LNCaP clone FGC (cell line): ENCODE data around the gene KLF7.

ENCODE experiments used
- DNase-seq: peaks from one replicate; pipeline ENCODE4 v3.0.0-alpha.2; 2011; ENCODE audit warnings: low read depth
- H3K4me3 ChIP-seq: 2 replicates; pipeline ENCODE4 v1.5.1; 2011; ENCODE audit warnings: mild to moderate bottlenecking, low read depth, low read length, control low read depth
- TF ChIP-seq, protein P1 (sequence below): IDR thresholded peaks from 2 replicates; pipeline ENCODE4 v1.5.1; 2012; ENCODE audit warnings: mild to moderate bottlenecking; ENCODE audit not compliant: control insufficient read depth, insufficient read depth; ENCODE audit errors: extremely low read depth

KLF7 gene

GRCh38 chr2:207128867-207129266, 36.9 kb downstream of the KLF7 start:
- no peak for DNase-seq
- TF ChIP-seq, protein P1, sequence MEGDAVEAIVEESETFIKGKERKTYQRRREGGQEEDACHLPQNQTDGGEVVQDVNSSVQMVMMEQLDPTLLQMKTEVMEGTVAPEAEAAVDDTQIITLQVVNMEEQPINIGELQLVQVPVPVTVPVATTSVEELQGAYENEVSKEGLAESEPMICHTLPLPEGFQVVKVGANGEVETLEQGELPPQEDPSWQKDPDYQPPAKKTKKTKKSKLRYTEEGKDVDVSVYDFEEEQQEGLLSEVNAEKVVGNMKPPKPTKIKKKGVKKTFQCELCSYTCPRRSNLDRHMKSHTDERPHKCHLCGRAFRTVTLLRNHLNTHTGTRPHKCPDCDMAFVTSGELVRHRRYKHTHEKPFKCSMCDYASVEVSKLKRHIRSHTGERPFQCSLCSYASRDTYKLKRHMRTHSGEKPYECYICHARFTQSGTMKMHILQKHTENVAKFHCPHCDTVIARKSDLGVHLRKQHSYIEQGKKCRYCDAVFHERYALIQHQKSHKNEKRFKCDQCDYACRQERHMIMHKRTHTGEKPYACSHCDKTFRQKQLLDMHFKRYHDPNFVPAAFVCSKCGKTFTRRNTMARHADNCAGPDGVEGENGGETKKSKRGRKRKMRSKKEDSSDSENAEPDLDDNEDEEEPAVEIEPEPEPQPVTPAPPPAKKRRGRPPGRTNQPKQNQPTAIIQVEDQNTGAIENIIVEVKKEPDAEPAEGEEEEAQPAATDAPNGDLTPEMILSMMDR: no peak
- H3K4me3 ChIP-seq: no peak overlapping the region

- H3K4me3 ChIP-seq: no peak overlapping the region
- no peak for DNase-seq
- TF ChIP-seq, protein P1: no peak
Observed at GRCh38 chr2:207126724-207127308, 38.9 kb downstream of the KLF7 start.

DNA sequence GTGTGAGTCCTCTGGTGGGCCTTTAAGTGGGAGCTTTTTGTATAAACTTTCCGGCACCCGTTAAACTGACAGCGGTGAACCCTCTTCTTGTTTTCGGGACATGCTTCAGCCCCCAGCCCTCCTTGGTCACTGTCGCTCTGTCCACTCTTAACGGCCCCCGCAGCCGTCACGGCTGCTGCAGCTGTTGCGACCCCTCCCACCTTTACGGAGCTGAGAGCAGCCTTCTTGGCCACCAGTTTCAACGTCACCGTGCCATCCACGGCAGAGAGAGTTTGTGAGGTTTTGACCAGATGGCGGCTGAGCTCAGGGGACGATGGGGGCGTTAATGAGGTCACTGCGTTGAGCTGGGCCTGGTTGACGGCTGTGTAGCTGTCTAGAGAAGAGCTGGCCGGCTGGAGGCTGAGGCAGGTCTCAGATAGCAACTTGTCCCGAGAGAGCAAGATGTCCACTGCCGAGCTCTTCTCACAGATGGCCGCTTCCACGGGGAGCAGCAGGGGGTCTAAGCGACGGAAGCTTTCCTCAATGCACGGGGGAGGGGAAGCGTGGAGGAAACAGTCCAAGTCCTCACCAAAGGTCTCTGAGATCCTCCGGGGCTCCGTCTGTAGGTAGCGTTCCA, 41.9 kb downstream of the KLF7 start:
- no peak for DNase-seq
- TF ChIP-seq, protein P1: no peak

DNA sequence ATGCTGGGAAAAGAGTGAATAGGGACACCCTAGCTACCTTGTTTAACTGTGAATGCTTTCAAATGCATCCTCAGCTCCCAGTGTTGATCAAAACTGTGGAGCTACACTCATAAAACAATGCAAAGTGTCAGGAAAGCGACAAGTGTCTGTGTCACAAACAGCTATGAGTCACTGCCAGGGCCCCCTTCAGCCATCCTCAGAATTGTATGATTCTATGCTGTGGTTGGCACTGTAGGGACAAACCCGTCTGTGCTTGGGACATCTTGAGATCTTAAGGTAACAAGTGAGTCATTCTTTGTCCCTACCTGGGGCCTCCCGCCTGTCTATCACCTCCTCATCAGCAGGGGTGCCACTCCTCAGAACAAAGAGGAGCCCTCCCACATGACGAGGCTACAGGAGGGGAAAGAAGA, 42.4 kb downstream of the KLF7 start:
- TF ChIP-seq, protein P1: no peak
- DNase-seq: no peak
- H3K4me3 ChIP-seq: no peak overlapping the region

More for the DNA sequence above, 41.9 kb downstream of the KLF7 start:
- H3K4me3 ChIP-seq: no peak overlapping the region

GRCh38 chr2:207122651-207123334, 43.0 kb downstream of the KLF7 start:
- no peak for DNase-seq
- TF ChIP-seq, protein P1: no peak
- no peak overlapping the region for H3K4me3 ChIP-seq

DNA sequence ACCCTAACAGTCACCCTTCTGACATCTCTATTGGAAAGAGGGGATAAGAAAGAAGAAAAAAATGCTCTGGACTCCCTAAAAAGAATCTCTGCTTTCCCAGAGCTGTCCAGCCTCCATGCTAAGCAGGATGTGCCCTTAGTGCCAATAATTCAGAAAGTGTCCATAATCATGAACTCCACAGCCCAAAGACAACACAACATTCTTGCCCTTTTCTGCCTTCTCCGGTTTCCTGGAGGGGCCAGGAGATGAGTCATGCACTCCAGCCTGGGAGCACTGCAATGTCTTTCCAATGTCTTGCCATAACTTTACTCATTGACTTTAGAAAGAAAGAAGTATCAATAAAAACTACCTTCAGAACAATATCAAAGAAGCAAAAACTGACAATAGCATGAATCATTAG, 44.0 kb downstream of the KLF7 start:
- TF ChIP-seq, protein P1: no peak
- no peak for DNase-seq
- H3K4me3 ChIP-seq: no peak overlapping the region

DNA sequence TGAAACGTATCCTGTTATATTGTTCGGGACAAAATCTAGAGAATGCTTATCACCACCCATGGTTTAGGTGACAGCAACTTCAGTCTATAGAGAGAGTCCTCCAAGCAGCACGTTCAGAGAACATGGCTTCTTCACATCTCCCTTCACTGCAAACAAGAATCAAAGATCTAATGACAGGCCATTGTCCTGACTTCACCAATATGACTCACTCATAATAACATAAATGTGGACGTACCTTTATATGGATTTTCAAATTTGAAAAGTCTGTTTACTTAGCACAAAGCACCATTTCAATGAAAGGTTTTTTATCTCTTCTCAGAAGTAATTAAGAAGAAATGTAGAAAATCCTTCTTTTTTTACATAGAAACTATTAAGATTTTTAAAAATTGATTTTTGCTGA, 46.7 kb downstream of the KLF7 start:
- TF ChIP-seq, protein P1: no peak
- H3K4me3 ChIP-seq: no peak overlapping the region
- no peak for DNase-seq
